GM12878 (cell line): ENCODE results near the gene MSH5. TPM values are rescaled to one million over a fixed set of nuclear protein-coding genes. Genes with fewer than 3 reads are reported as not detected.

ENCODE experiments used
- CEBPB ChIP-seq, 2 experiments: fragments of 150-350 bp in 1 of 2; IDR thresholded peaks; 2 replicates each; pipeline ENCODE4 v1.6.1; 2012 to 2014; ENCODE audit warnings: low read depth in 2 of 2, low read length in 2 of 2, borderline replicate concordance in 1 of 2, inconsistent platforms in 1 of 2
- CHD1 ChIP-seq: IDR thresholded peaks from 2 replicates; pipeline ENCODE4 v1.6.1; 2012; ENCODE audit warnings: low read depth, low read length, improper control_type of control experiment
- CREM ChIP-seq: IDR thresholded peaks from 2 replicates; pipeline ENCODE4 v1.6.1; 2014; ENCODE audit warnings: antibody characterized with exemption, low read depth
- CTCF ChIP-seq, 3 experiments: IDR thresholded peaks in 2 of 3; conservative IDR thresholded peaks in 1 of 3; 2 replicates each; pipeline ENCODE4 v1.5.1; 2011; ENCODE audit warnings: low read depth in 3 of 3, low read length in 3 of 3, mild to moderate bottlenecking in 3 of 3, control low read depth in 2 of 3, moderate library complexity in 2 of 3, inconsistent platforms in 1 of 3, mixed read lengths in 1 of 3; ENCODE audit not compliant: control insufficient read depth in 2 of 3, insufficient read depth in 1 of 3; ENCODE audit errors: extremely low read depth in 1 of 3
- EGR1 ChIP-seq, 2 experiments: IDR thresholded peaks; 1 replicate in 1 of 2; 2 replicates in 1 of 2; pipeline ENCODE4 v1.6.1; 2011 to 2012; ENCODE audit warnings: low read depth in 2 of 2, low read length in 2 of 2, borderline replicate concordance in 1 of 2, mild to moderate bottlenecking in 1 of 2, moderate library complexity in 1 of 2
- EP300 ChIP-seq, 2 experiments: fragments of 150-350 bp in 1 of 2; IDR thresholded peaks; 2 replicates each; pipeline ENCODE4 v1.6.1; 2011 to 2012; ENCODE audit warnings: low read depth in 2 of 2, low read length in 2 of 2, borderline replicate concordance in 1 of 2, improper control_type of control experiment in 1 of 2, inconsistent platforms in 1 of 2; ENCODE audit not compliant: control insufficient read depth in 1 of 2
- HCFC1 ChIP-seq: fragments of 150-350 bp; IDR thresholded peaks from 2 replicates; pipeline ENCODE4 v1.6.1; 2014; ENCODE audit warnings: low read length
- KAT2A ChIP-seq: conservative IDR thresholded peaks from 2 replicates; pipeline ENCODE4 v1.6.1; 2011; ENCODE audit warnings: low read depth, low read length; ENCODE audit not compliant: control insufficient read depth
- LARP7 ChIP-seq: fragments of 450-650 bp; IDR thresholded peaks from 2 replicates; pipeline ENCODE4 v1.6.1; 2017; ENCODE audit warnings: mild to moderate bottlenecking
- MYB ChIP-seq: fragments of 150-350 bp; IDR thresholded peaks from 2 replicates; pipeline ENCODE4 v1.6.1; 2014; ENCODE audit warnings: mild to moderate bottlenecking, low read depth, low read length, borderline replicate concordance
- NRF1 ChIP-seq: conservative IDR thresholded peaks from 2 replicates; pipeline ENCODE4 v1.6.1; 2011; ENCODE audit warnings: mild to moderate bottlenecking, low read depth, low read length, improper control_type of control experiment
- RAD21 ChIP-seq: IDR thresholded peaks from 2 replicates; pipeline ENCODE4 v1.6.1; 2011; ENCODE audit warnings: mild to moderate bottlenecking, low read depth, low read length, moderate library complexity; ENCODE audit not compliant: insufficient read depth
- SIN3A ChIP-seq: IDR thresholded peaks from 2 replicates; pipeline ENCODE4 v1.6.1; 2012; ENCODE audit warnings: low read depth, low read length, improper control_type of control experiment
- SKIL ChIP-seq: fragments of 450-650 bp; IDR thresholded peaks from 2 replicates; pipeline ENCODE4 v1.6.1; 2017; ENCODE audit warnings: mild to moderate bottlenecking, low read depth, inconsistent platforms; ENCODE audit not compliant: poor library complexity, severe bottlenecking
- SMAD1 ChIP-seq: fragments of 450-650 bp; IDR thresholded peaks from 2 replicates; pipeline ENCODE4 v1.6.1; 2018; ENCODE audit warnings: mild to moderate bottlenecking, low read depth; ENCODE audit not compliant: partially characterized antibody
- SMC3 ChIP-seq: IDR thresholded peaks from 2 replicates; pipeline ENCODE4 v1.6.1; 2011; ENCODE audit warnings: low read length, improper control_type of control experiment, borderline replicate concordance
- SREBF1 ChIP-seq: IDR thresholded peaks from 2 replicates; pipeline ENCODE4 v1.6.1; 2012; ENCODE audit warnings: mild to moderate bottlenecking, low read length
- SUZ12 ChIP-seq: fragments of 200-600 bp; sonication (generic); IDR thresholded peaks from one replicate; pipeline ENCODE4 v1.6.1; 2018; ENCODE audit warnings: antibody characterized with exemption, mild to moderate bottlenecking; ENCODE audit not compliant: unreplicated experiment
- TARDBP ChIP-seq: IDR thresholded peaks from 2 replicates; pipeline ENCODE4 v1.6.1; 2016; ENCODE audit warnings: borderline replicate concordance
- TBL1XR1 ChIP-seq: IDR thresholded peaks from 2 replicates; pipeline ENCODE4 v1.6.1; 2012; ENCODE audit warnings: low read depth, low read length, improper control_type of control experiment
- USF2 ChIP-seq: IDR thresholded peaks from 2 replicates; pipeline ENCODE4 v1.6.1; 2011; ENCODE audit warnings: low read depth, low read length, improper control_type of control experiment, borderline replicate concordance
- ZZZ3 ChIP-seq: IDR thresholded peaks from 2 replicates; pipeline ENCODE4 v1.6.1; 2011; ENCODE audit warnings: low read depth; ENCODE audit not compliant: control insufficient read depth, insufficient read length
- polyA plus RNA-seq, 11 experiments: library from polyadenylated mRNA; depleted of rRNA in 4 of 11; unstranded in 6 of 11; stranded (reverse) in 5 of 11; fragments of >200 nt; fragmentation: Nextera tagmentation in 4 of 11; fragmentation: Illumina TruSeq in 1 of 11; extraction: Ambion mirVana in 4 of 11; extraction: Trizol in 1 of 11; gene quantifications; 1 replicate in 1 of 11; 2 replicates in 10 of 11; pipeline versions ENCODE4 v1.2.1 to v1.2.3, GENCODE V29; 2011 to 2016; ENCODE audit warnings: inconsistent platforms in 2 of 11, missing spikeins in 2 of 11, low read depth in 1 of 11
- total RNA-seq, 4 experiments: library from RNA; depleted of rRNA in 3 of 4; stranded (reverse); fragments of >200 nt in 3 of 4; fragmentation: Illumina TruSeq in 1 of 4; extraction: Trizol in 1 of 4; gene quantifications; 2 replicates each; pipeline versions ENCODE4 v1.2.1 to v1.2.3, GENCODE V29; 2013 to 2021
- TF ChIP-seq, protein P1 (sequence below): IDR thresholded peaks from 2 replicates; pipeline ENCODE4 v1.6.1; 2011; ENCODE audit warnings: borderline replicate concordance, low read depth, mild to moderate bottlenecking, moderate library complexity, low read length; ENCODE audit not compliant: insufficient read depth, poor library complexity, severe bottlenecking

MSH5 gene
- total and polyA plus RNA-seq, 10 of the 15 experiments (the other 5 are each of a cell fraction or from before 2014, with no cell fraction given): 9.1 to 52.7 (median 30.0) TPM

DNA sequence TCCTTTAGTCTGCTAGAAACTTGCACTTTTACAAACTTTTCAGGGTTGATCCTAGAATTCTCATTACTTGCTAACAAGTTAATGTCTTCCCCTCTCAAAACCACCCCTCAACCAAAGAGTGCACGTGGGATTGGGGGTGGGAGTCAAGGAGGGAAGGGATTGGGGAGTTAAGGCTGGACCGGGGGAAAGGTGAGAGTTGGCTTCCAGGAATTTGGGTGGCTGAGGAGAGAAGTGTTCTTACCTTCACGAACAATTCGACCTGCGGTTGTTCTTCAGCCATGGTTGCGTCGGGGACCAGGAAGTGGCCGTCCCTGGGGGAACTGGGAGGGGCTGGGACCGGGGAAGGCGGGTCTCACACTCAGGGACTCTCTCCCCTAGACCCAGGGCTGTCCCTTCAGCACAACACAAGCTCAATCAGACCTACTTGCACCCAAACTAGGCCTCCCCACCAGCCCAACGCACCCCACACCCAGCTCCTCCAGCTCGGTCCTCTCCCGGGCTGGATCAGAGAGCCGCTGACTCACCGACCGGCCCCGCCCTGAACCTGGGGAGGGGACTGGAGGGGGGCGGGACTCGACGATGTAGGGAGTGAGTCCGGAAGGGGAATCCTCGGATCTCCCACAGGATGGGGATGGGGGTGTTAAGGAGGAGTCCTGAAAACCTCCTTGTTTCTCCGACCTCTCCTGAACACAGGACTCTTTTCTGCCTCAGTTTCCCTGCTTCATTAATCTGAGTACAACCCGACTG is 3.6 kb upstream of the MSH5 start, which contains the start of gene CLIC1 (continued):
- no peak for TF ChIP-seq SREBF1
- TF ChIP-seq EGR1 (IDR thresholded peaks at IDR 0.05; ENCODE audit: borderline replicate concordance in 1 of 2, low read depth in 2 of 2, low read length in 2 of 2): no peak
- no peak; the same call in none of the 2 replicates for TF ChIP-seq CREM
- no peak for TF ChIP-seq SMC3
- no peak for TF ChIP-seq SKIL
- TF ChIP-seq, protein P1, sequence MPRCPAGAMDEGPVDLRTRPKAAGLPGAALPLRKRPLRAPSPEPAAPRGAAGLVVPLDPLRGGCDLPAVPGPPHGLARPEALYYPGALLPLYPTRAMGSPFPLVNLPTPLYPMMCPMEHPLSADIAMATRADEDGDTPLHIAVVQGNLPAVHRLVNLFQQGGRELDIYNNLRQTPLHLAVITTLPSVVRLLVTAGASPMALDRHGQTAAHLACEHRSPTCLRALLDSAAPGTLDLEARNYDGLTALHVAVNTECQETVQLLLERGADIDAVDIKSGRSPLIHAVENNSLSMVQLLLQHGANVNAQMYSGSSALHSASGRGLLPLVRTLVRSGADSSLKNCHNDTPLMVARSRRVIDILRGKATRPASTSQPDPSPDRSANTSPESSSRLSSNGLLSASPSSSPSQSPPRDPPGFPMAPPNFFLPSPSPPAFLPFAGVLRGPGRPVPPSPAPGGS: no peak
- 0 out of 2 replicates have a peak, but pooled peaks have one; percentile 66 for TF ChIP-seq MYB
- no peak for TF ChIP-seq TARDBP
- no peak for TF ChIP-seq RAD21
- TF ChIP-seq CTCF (IDR thresholded peaks at IDR 0.05 in 2 of 3, conservative IDR thresholded peaks at IDR 0.05 in 1 of 3; ENCODE audit: control insufficient read depth in 2 of 3, extremely low read depth in 1 of 3, insufficient read depth in 1 of 3, low read depth in 3 of 3, low read length in 3 of 3): no peak
- TF ChIP-seq SMAD1: peak; percentile 35
- TF ChIP-seq USF2: no peak
- TF ChIP-seq LARP7: no peak
- no peak for TF ChIP-seq NRF1
- TF ChIP-seq ZZZ3: no peak
- TF ChIP-seq EP300 (IDR thresholded peaks at IDR 0.05; ENCODE audit: borderline replicate concordance in 1 of 2, control insufficient read depth in 1 of 2, low read depth in 2 of 2, low read length in 2 of 2): no peak
- no peak for TF ChIP-seq KAT2A
- TF ChIP-seq SIN3A: peak; percentile 58; the same call in 1 of the 2 replicates
- no peak for TF ChIP-seq SUZ12
- TF ChIP-seq CEBPB (IDR thresholded peaks at IDR 0.05; ENCODE audit: borderline replicate concordance in 1 of 2, low read depth in 2 of 2, low read length in 2 of 2): no peak
- TF ChIP-seq TBL1XR1: no peak
- peak; percentile 86; the same call in 1 of the 2 replicates for TF ChIP-seq CHD1
- TF ChIP-seq HCFC1: no peak
